Central memory CD8-positive, alpha-beta T cell (primary cell): ENCODE measurements around the gene C10orf120.

Experiments used
- ATAC-seq: fragments of 150-1000 bp; cut with Tn5 transposase; replicated peaks from 2 replicates; pipeline ENCODE4 v1.10.0; 2022; ENCODE audit warnings: mild to moderate bottlenecking, moderate FRiP score, moderate number of reproducible peaks; ENCODE audit not compliant: poor library complexity, severe bottlenecking; ENCODE audit errors: extremely low read depth
- DNase-seq, 2 donors: peaks; one replicate each; pipeline ENCODE4 v3.0.0; 2021; ENCODE audit warnings: low spot score in 2 of 2
- H3K27ac Mint-ChIP-seq: one replicate; pipeline ENCODE4 v1.8.0; 2022; ENCODE audit warnings: low read depth, mild to moderate bottlenecking, moderate library complexity, mixed read lengths
- H3K27me3 Mint-ChIP-seq: one replicate; pipeline ENCODE4 v1.8.0; 2022; ENCODE audit warnings: mixed read lengths
- H3K36me3 Mint-ChIP-seq: one replicate; pipeline ENCODE4 v1.8.0; 2022; ENCODE audit warnings: mild to moderate bottlenecking, moderate library complexity, mixed read lengths; ENCODE audit not compliant: insufficient read depth
- H3K4me1 Mint-ChIP-seq: one replicate; pipeline ENCODE4 v1.8.0; 2022; ENCODE audit warnings: mixed read lengths
- H3K4me3 Mint-ChIP-seq: one replicate; pipeline ENCODE4 v1.8.0; 2022; ENCODE audit warnings: mild to moderate bottlenecking, moderate library complexity, mixed read lengths
- H3K9me3 Mint-ChIP-seq: one replicate; pipeline ENCODE4 v1.8.0; 2022; ENCODE audit warnings: mixed read lengths

The C10orf120 gene

DNA sequence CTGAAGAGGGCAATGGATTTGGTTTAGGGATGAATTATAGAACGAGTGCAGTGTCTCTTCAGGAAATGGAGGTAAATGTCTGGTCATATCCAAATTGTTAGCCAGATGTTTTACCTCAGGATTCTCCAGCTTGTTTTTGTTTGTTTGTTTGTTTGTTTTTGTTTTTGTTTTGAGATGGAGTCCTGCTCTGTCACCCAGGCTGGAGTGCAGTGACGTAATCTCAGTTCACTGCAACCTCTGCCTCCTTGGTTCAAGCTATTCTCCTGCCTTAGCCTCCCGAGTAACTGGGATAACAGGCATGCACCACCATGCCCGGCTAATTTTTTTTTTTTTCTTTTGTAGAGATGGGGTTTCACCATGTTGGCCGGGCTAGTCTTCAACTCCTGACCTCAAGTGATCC, 6.9 kb downstream of the C10orf120 start:
- Mint-ChIP-seq H3K36me3 (no peaks in the 10 kb centered on the region), H3K4me1 (no peaks in the 10 kb centered on the region), H3K9me3 (no peaks in the 10 kb centered on the region), H3K27me3 (peaks cover 39% of the 10 kb centered on the region), H3K4me3 (no peak overlapping the region), H3K27ac (no peak overlapping the region)
- no peak for ATAC-seq
- DNase-seq, result no peak

DNA sequence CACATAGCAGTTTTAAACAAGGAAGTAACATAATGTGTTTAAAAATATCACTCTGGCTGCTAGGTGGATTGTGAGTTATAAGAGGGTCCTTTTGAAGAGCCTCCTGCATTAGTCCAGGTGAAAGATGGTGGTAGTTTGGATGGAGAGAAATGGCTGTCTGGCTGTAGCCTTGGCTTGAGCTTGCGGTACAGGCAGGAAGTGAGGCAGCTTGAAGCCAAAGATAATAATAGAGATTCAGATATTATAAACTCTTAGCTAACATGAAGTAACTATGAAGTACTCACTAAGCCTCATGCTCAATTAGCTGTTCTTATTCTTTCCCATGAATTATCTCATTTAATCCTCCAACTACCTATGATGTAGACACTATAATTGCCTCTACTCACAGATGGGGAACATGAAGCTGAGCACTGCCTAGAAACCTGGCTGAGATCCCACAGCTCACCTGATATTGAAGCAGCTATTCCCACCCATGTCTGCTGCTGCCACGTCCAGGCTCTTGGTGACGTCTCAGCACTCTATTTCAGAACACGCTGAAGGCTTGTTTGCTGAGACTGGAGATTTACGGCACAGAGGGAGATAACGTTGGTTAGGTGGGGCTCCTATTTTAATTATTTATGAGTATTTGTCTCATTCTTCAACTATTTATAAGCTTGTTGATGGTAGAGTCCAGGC, 10.4 kb downstream of the C10orf120 start:
- Mint-ChIP-seq H3K4me1 (no peaks in the 10 kb centered on the region), H3K27ac (no peak overlapping the region), H3K9me3 (no peaks in the 10 kb centered on the region), H3K36me3 (no peaks in the 10 kb centered on the region), H3K4me3 (no peak overlapping the region), H3K27me3 (peaks cover 59% of the 10 kb centered on the region)
- DNase-seq (no peak), ATAC-seq (no peak)

DNA sequence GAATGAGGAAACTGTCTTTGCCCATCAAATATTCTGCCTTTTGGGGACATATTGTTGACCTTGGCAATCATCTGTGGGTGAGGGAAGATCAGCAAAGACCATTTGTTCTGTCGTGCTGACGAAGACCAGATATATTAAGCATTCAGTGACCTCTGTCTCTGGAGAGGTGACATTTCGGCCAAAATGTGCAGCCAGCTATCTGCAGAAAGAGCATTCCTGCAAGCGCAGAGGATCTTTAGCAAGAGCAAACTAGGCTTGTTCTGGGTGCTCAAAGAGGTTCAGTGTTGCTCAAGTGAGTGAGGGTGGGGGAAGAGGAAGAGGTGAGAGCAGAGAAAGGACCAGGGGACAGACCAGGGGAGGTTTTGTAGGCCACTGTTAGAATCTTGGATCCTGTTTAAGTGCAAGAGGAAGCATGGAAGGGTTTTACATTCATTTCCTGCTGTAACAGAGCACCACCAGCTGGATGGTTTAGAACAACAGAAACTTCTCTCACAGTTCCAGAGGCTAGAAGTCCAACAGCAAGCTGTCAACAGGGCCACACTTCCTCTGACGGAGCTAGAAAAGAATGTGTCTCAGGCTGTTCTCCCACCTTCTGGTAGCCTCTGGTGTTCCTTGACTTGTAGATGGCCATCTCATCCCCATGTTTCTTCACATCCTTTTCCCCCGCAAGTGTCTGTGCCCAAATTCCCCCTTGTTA, 11.2 kb downstream of the C10orf120 start:
- DNase-seq (no peak), ATAC-seq (no peak)
- Mint-ChIP-seq H3K27ac (no peak overlapping the region), H3K27me3 (peaks cover 67% of the 10 kb centered on the region), H3K4me3 (no peak overlapping the region), H3K9me3 (no peaks in the 10 kb centered on the region), H3K36me3 (no peaks in the 10 kb centered on the region), H3K4me1 (no peaks in the 10 kb centered on the region)

DNA sequence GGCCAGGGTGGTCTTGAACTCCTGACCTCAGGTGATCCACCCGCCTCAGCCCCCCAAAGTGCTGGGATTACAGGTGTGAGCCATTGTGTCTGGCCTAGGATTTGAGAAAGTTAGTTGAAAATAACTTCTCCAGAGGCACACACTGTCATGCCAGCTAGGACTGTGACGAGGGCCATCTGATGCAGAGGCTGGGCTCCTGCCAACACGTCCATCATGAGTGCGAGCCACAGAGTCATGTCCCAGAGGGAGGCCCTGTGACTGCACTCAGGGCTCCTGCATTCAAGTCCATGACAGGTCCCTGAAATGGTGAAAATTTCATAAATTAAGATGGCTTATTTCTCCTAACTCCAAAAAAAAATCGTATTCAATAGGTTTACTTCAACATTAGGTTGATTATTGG, 17.1 kb downstream of the C10orf120 start:
- peaks cover 66% of the 10 kb centered on the region for H3K27me3 Mint-ChIP-seq
- ATAC-seq (no peak), DNase-seq (no peak)
- H3K9me3 Mint-ChIP-seq, result no peaks in the 10 kb centered on the region
- no peak overlapping the region for H3K27ac Mint-ChIP-seq
- no peaks in the 10 kb centered on the region for H3K36me3 Mint-ChIP-seq
- H3K4me3 Mint-ChIP-seq, result no peak overlapping the region
- no peaks in the 10 kb centered on the region for H3K4me1 Mint-ChIP-seq

DNA sequence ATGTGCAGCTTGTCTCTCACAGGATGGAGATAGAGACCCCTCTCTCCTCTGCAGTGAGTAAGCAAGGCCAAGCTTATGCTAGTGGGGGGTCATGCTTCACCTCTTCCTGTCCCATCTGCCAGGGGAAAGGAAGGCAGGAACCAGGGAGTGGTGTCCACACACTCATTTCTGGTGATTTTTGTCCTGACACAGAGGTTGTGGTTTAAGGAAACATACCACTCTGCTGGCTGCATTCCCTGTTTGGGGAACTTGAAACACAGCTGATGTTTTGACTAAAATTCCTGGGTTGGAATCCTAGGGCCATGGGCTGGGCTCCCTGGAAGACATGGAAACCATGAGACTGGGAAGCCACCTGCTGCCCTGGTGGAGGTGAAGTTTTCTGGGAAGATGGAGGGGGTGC, 21.4 kb downstream of the C10orf120 start:
- H3K36me3 Mint-ChIP-seq, result no peaks in the 10 kb centered on the region

DNA sequence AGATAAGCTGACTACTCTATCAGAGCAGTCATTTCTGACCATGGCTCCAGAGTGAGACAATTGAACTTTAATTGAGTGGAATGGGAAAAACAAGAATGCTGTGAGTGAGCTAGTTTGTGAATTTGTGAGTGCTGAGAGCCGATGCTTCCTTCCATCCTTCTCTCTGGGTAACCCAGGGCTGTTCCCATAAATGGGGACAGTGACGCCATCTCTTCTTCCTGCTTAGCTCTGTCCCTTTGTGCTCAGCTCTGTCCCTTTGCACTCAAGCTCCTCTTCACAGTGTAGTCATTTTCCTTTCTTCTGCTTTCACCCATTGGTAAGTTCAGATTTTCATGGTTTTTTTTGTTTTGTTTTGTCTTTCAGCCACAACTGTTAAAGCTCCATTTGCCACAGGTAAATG, 24.4 kb downstream of the C10orf120 start:
- Mint-ChIP-seq H3K9me3 (no peaks in the 10 kb centered on the region), H3K36me3 (peaks cover 2% of the 10 kb centered on the region), H3K27ac (no peak overlapping the region), H3K27me3 (peaks cover 88% of the 10 kb centered on the region), H3K4me3 (no peak overlapping the region), H3K4me1 (no peaks in the 10 kb centered on the region)
- DNase-seq (no peak), ATAC-seq (no peak)

More for the DNA sequence above, 21.4 kb downstream of the C10orf120 start:
- ATAC-seq, result no peak
- no peak for DNase-seq
- Mint-ChIP-seq H3K27ac (no peak overlapping the region), H3K4me1 (no peaks in the 10 kb centered on the region), H3K9me3 (no peaks in the 10 kb centered on the region), H3K27me3 (peaks cover 69% of the 10 kb centered on the region), H3K4me3 (no peak overlapping the region)

DNA sequence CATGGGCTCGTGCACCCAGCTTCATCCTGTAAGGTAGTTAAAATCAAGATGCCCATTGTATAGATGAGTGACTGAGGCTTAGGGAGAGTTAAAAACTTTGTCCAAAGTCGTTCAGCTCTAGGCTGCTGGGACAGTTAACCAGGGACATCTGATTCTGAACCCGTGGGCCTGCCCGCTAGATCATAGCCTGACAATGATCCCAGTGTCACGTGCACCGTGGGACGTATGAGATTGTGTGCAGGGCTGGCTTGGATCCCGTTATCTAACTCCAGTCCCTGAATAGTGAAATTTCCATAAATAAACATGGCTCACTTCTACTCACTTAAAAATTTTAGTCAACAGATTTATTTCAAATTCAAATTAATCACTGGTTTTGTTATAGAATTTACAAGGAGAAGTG, 24.9 kb downstream of the C10orf120 start:
- Mint-ChIP-seq H3K27me3 (peaks cover 93% of the 10 kb centered on the region), H3K4me3 (no peak overlapping the region), H3K4me1 (no peaks in the 10 kb centered on the region), H3K36me3 (peaks cover 2% of the 10 kb centered on the region), H3K9me3 (no peaks in the 10 kb centered on the region), H3K27ac (no peak overlapping the region)
- DNase-seq (no peak), ATAC-seq (no peak)

DNA sequence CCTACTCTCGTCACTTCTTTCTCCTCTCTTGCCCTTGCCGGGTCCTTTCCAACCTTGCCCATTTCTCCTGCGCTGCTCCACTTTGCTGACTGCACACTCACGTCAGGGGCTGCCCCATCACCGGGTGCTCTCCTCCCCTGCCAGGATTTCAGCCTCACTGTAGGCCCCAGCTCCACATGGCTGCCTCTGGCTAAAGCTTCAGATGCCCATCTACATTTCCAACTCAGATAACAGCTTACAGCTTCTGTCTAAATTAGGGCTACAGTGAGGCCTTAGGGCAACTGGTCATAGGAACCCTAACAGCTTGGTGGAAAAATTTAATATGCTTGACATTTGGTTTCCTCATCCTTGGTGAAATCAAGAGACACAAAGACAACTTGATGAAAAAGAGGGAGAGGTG, 25.9 kb downstream of the C10orf120 start:
- ATAC-seq (no peak), DNase-seq (no peak)
- Mint-ChIP-seq H3K4me3 (no peak overlapping the region), H3K36me3 (peaks cover 2% of the 10 kb centered on the region), H3K9me3 (no peaks in the 10 kb centered on the region), H3K4me1 (no peaks in the 10 kb centered on the region), H3K27ac (no peak overlapping the region), H3K27me3 (peaks cover 86% of the 10 kb centered on the region)

DNA sequence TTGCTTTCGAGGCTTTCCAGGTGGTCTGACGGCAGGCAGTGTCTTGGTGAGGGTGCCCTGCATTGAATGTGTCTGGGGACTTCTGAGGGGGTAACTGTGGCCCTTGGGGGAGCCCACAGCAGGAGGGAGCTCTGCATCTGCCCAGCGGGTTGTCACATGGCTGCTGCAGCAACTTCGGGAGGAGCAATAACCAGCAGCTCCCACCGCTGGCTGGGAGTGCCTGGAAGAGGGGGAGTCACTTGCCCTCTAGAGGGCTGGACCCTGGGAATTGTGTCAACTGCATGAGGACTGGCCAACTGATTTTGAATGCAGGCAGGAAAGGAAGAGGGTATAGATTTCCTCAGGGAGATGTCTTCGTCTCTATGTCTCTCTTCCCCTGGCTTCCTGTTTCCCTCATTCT, 26.4 kb downstream of the C10orf120 start:
- H3K27ac Mint-ChIP-seq, result no peak overlapping the region
- H3K4me3 Mint-ChIP-seq, result no peak overlapping the region
- H3K9me3 Mint-ChIP-seq, result no peaks in the 10 kb centered on the region
- no peak for DNase-seq
- H3K36me3 Mint-ChIP-seq, result peaks cover 2% of the 10 kb centered on the region
- H3K4me1 Mint-ChIP-seq, result no peaks in the 10 kb centered on the region
- no peak for ATAC-seq
- H3K27me3 Mint-ChIP-seq, result peaks cover 81% of the 10 kb centered on the region

DNA sequence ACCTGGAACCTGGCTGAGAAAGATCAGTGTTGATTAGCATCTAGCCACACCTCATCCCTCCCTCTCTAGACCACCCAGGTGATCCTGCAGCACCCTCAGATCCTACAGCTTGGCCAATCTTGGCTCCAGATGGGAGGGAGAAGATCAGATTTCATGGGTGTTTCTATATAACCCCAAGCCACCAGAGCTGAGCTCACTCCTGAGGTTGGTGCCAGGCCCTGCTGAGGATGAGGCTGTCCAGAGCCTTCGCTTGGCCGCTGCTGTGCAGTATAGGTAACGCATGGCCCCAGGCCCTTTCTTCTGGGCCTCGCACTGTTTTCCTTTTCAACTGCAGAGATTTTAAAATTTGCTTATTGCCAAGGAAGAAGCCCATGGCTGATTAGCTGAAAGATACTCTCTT, 27.0 kb downstream of the C10orf120 start:
- Mint-ChIP-seq H3K36me3 (peaks cover 2% of the 10 kb centered on the region), H3K4me1 (no peaks in the 10 kb centered on the region), H3K4me3 (no peak overlapping the region), H3K9me3 (no peaks in the 10 kb centered on the region), H3K27me3 (peaks cover 79% of the 10 kb centered on the region), H3K27ac (no peak overlapping the region)
- DNase-seq, result no peak
- no peak for ATAC-seq

DNA sequence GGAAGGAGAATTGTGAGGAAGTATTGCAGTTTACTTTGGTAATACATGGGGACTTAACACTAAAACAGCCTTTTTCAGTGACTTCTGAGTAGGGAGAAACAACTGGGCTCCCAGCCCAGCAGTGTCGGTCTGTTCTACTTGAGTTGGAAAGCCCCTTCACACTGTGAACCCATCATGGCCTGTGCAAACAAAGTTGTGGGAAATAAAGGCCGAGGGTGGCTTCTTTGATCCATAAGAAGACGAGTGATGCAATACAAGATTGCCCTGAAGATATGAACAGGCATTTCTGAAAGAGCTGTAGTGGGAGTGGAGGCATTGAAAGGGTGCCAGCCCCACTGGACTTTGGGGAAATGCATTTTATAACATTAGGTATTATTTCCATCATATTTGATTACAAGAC, 28.3 kb downstream of the C10orf120 start:
- ATAC-seq, result no peak
- Mint-ChIP-seq H3K27ac (no peak overlapping the region), H3K9me3 (no peaks in the 10 kb centered on the region), H3K36me3 (peaks cover 2% of the 10 kb centered on the region), H3K4me3 (no peak overlapping the region), H3K27me3 (peaks cover 79% of the 10 kb centered on the region), H3K4me1 (no peaks in the 10 kb centered on the region)
- no peak for DNase-seq

DNA sequence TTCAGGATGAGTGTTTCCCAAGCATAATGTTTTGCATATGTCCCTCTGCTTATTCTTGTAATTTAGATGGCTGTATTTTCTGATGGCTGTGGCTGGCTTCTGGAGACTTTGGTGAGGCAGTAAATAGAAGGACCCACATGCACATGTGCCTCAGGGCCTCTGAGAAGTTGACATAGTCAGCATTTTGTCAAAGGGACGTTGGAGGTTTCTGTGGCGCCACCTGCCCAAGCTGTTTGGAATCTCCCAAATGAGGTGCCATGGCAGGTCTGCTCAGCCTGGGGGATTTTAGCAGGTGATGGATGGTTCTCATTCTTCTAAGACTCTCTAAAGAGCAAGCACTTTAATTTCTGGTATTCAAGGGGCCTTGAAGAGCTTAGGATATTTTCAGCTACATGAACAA, 29.8 kb downstream of the C10orf120 start:
- DNase-seq (no peak), ATAC-seq (no peak)
- H3K9me3 Mint-ChIP-seq, result no peaks in the 10 kb centered on the region
- H3K27me3 Mint-ChIP-seq, result peaks cover 79% of the 10 kb centered on the region
- peaks cover 2% of the 10 kb centered on the region for H3K36me3 Mint-ChIP-seq
- H3K4me3 Mint-ChIP-seq, result no peak overlapping the region
- H3K27ac Mint-ChIP-seq, result no peak overlapping the region
- no peaks in the 10 kb centered on the region for H3K4me1 Mint-ChIP-seq

DNA sequence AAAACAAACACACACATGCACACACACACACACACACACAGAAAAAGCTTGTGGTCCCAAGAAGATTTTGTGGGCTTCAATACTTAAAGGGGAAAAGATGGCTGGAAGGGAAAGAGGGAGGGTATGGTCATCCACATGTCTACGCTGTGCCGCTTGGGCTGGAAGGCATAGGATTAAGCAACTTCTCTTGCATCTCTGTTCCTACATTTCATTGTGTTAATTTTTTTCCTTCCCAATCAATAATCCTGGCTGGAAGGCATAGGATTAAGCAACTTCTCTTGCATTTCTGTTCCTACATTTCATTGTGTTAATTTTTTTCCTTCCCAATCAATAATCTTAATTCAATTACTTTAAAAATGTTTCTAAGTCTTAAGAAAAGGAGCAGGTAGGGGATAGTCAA, 30.6 kb downstream of the C10orf120 start:
- no peaks in the 10 kb centered on the region for H3K9me3 Mint-ChIP-seq
- H3K36me3 Mint-ChIP-seq, result peaks cover 2% of the 10 kb centered on the region
- H3K27me3 Mint-ChIP-seq, result peaks cover 79% of the 10 kb centered on the region
- H3K4me1 Mint-ChIP-seq, result no peaks in the 10 kb centered on the region
- no peak overlapping the region for H3K4me3 Mint-ChIP-seq
- DNase-seq, result no peak
- no peak for ATAC-seq
- H3K27ac Mint-ChIP-seq, result no peak overlapping the region
